GM23338 (cell line): Measurements from ENCODE around the gene LIMA1. TPM values are rescaled to one million over a fixed set of nuclear protein-coding genes. Genes with fewer than 3 reads are reported as not detected.

ENCODE experiments used
- ATAC-seq: fragments of 200-7000 bp; cut with Tn5 transposase; 3 replicates; pipeline ENCODE4 v1.9.1; 2020
- DNase-seq: peaks from one replicate; pipeline ENCODE4 v3.0.0-alpha.2; 2015; ENCODE audit warnings: low spot score
- H2AFZ ChIP-seq: fragments of 200-600 bp; sonication (generic); 2 replicates; pipeline ENCODE4 v1.8.0; 2016; ENCODE audit warnings: antibody characterized with exemption, mild to moderate bottlenecking, moderate library complexity
- H3F3A ChIP-seq: fragments of 200-600 bp; sonication (generic); replicated peaks from 2 replicates; pipeline ENCODE4 v1.8.0; 2017; ENCODE audit warnings: antibody characterized with exemption, mixed run types, low read depth
- H3K27ac ChIP-seq: fragments of 200-600 bp; sonication (generic); 2 replicates; pipeline ENCODE4 v1.6.1; 2016; ENCODE audit warnings: low read depth
- H3K27me3 ChIP-seq: fragments of 200-600 bp; sonication (generic); 2 replicates; pipeline ENCODE4 v1.8.0; 2016; ENCODE audit warnings: mild to moderate bottlenecking, mixed run types, moderate library complexity; ENCODE audit not compliant: insufficient read depth
- H3K36me3 ChIP-seq: fragments of 200-600 bp; sonication (generic); 2 replicates; pipeline ENCODE4 v1.8.0; 2016; ENCODE audit warnings: mild to moderate bottlenecking; ENCODE audit not compliant: insufficient read depth
- H3K4me1 ChIP-seq: fragments of 200-600 bp; sonication (generic); 2 replicates; pipeline ENCODE4 v1.8.0; 2016; ENCODE audit warnings: mild to moderate bottlenecking, moderate library complexity; ENCODE audit not compliant: insufficient read depth
- H3K4me2 ChIP-seq: fragments of 200-600 bp; sonication (generic); 2 replicates; pipeline ENCODE4 v1.7.1; 2017; ENCODE audit warnings: mixed run types
- H3K4me3 ChIP-seq: fragments of 200-600 bp; sonication (generic); 2 replicates; pipeline ENCODE4 v1.6.1; 2016; ENCODE audit warnings: mixed run types
- H3K79me2 ChIP-seq: fragments of 200-600 bp; sonication (generic); replicated peaks from 2 replicates; pipeline ENCODE4 v1.8.0; 2017; ENCODE audit warnings: mild to moderate bottlenecking; ENCODE audit not compliant: insufficient read depth
- H3K9me2 ChIP-seq: fragments of 200-600 bp; sonication (generic); 2 replicates; pipeline ENCODE4 v1.8.0; 2017; ENCODE audit not compliant: insufficient read depth
- H4K20me1 ChIP-seq: fragments of 200-600 bp; sonication (generic); replicated peaks from 2 replicates; pipeline ENCODE4 v1.8.0; 2017; ENCODE audit warnings: mild to moderate bottlenecking; ENCODE audit not compliant: insufficient read depth
- H3K27ac Mint-ChIP-seq: 2 replicates; pipeline ENCODE4 v1.8.0; 2020; ENCODE audit warnings: inconsistent platforms, mild to moderate bottlenecking, moderate library complexity, mixed read lengths
- H3K27me3 Mint-ChIP-seq: 3 replicates; pipeline ENCODE4 v1.8.0; 2022; ENCODE audit warnings: low read depth, mild to moderate bottlenecking, moderate library complexity, mixed read lengths, inconsistent platforms; ENCODE audit not compliant: insufficient read depth, poor library complexity
- H3K36me3 Mint-ChIP-seq: 3 replicates; pipeline ENCODE4 v1.8.0; 2021; ENCODE audit warnings: low read depth, mild to moderate bottlenecking, inconsistent platforms, moderate library complexity, mixed read lengths
- H3K4me1 Mint-ChIP-seq: 3 replicates; pipeline ENCODE4 v1.8.0; 2020; ENCODE audit warnings: mild to moderate bottlenecking, inconsistent platforms, mixed read lengths
- H3K4me3 Mint-ChIP-seq: 3 replicates; pipeline ENCODE4 v1.8.0; 2021; ENCODE audit warnings: moderate library complexity, mild to moderate bottlenecking, inconsistent platforms, mixed read lengths
- H3K9me3 Mint-ChIP-seq: 3 replicates; pipeline ENCODE4 v1.8.0; 2020; ENCODE audit warnings: moderate library complexity, mild to moderate bottlenecking, inconsistent platforms, mixed read lengths
- CREB1 ChIP-seq: fragments of 250-450 bp; sonication (Bioruptor Pico); IDR thresholded peaks from 2 replicates; pipeline ENCODE4 v1.5.0; 2020; ENCODE audit warnings: low read depth, mild to moderate bottlenecking, moderate library complexity
- JUNB ChIP-seq: IDR thresholded peaks from one replicate; pipeline ENCODE4 v1.6.1; 2016; ENCODE audit warnings: antibody characterized with exemption; ENCODE audit not compliant: unreplicated experiment
- REST ChIP-seq: IDR thresholded peaks from one replicate; pipeline ENCODE4 v1.6.1; 2018; ENCODE audit warnings: antibody characterized with exemption; ENCODE audit not compliant: unreplicated experiment
- ZNF114 ChIP-seq: fragments of 250-450 bp; sonication (Bioruptor Pico); IDR thresholded peaks from 2 replicates; pipeline ENCODE4 v1.5.0; 2020; ENCODE audit warnings: mild to moderate bottlenecking, moderate library complexity
- ZNF462 ChIP-seq: fragments of 250-450 bp; sonication (Bioruptor Pico); IDR thresholded peaks from 2 replicates; pipeline ENCODE4 v1.5.0; 2020; ENCODE audit warnings: mild to moderate bottlenecking, moderate library complexity
- polyA plus RNA-seq: library from polyadenylated mRNA; unstranded; fragments of >200 nt; fragmentation: Nextera tagmentation; extraction: Ambion mirVana; gene quantifications from 2 replicates; pipeline ENCODE4 v1.2.1, GENCODE V29; 2016
- total RNA-seq: library from RNA; depleted of rRNA; stranded (reverse); fragments of >200 nt; shearing (Covaris generic); gene quantifications from 2 replicates; pipeline ENCODE4 v1.2.3, GENCODE V29; 2014

LIMA1 gene
- total and polyA plus RNA-seq, 2 experiments from 2014 or later, result 27.7 to 29.6 TPM

DNA sequence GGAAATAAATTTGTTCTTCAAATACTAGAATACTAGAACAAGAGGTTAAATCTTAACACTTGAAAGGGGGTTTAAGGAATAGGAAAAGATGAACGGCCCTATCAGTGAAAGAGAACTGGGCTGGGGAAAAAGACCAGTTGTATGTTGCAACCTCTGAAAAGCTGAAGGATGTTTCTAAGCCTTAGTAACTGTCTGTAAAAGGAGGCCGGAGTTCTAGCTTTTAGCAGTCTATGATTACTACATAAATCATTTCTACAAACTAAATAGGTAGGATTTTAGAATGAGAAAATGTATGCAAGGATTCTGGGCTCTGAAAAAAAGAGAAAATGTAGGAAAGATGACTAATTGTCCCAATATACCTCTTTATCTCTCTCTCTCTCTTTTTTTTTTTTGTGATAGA lies 121.1 kb downstream of the LIMA1 start:
- H3K36me3 ChIP-seq, result no peaks in the 10 kb centered on the region
- H3K79me2 ChIP-seq, result peaks cover 94% of the 10 kb centered on the region
- TF ChIP-seq JUNB (no peak), CREB1 (CRISPR knock-in tag) (no peak), ZNF462 (CRISPR knock-in tag) (no peak), ZNF114 (no peak), REST (no peak)
- DNase-seq (no peak), ATAC-seq (no peak)
- no peak overlapping the region for H3K27ac ChIP-seq
- H3K4me1 ChIP-seq, result peaks cover 18% of the 10 kb centered on the region; the same call in 1 of the 2 replicates
- Mint-ChIP-seq H3K4me3 (no peak overlapping the region), H3K9me3 (no peaks in the 10 kb centered on the region), H3K27me3 (peaks cover 2% of the 10 kb centered on the region), H3K36me3 (peaks cover 23% of the 10 kb centered on the region), H3K4me1 (peaks cover 15% of the 10 kb centered on the region), H3K27ac (no peak overlapping the region)
- no peak overlapping the region for H2AFZ ChIP-seq
- no peak overlapping the region for H3K4me2 ChIP-seq
- H3K27me3 ChIP-seq, result no peaks in the 10 kb centered on the region
- no peak overlapping the region for H3K4me3 ChIP-seq
- peaks cover 15% of the 10 kb centered on the region for H3F3A ChIP-seq
- no peaks in the 10 kb centered on the region for H3K9me2 ChIP-seq
- H4K20me1 ChIP-seq, result peaks cover 25% of the 10 kb centered on the region
